Calu3 (cell line): ENCODE measurements around the gene CRACDL. TPM values are rescaled to one million over a fixed set of nuclear protein-coding genes. Genes with fewer than 3 reads are reported as not detected.

ENCODE experiments used
- BruUV-seq: library from RNA; stranded (reverse); fragments of 400-500 nt; replicated peaks from 2 replicates; lab custom pipeline; 2021; lab: Mats Ljungman, UMichigan
- CTCF ChIA-PET: fragments of 300-600 bp; sonication (Branson Sonifier 250); formaldehyde crosslinking; loops from one replicate; lab custom pipeline; 2022; ENCODE audit warnings: antibody characterized with exemption; lab: Charles Lee
- DNase-seq: peaks from one replicate; pipeline ENCODE4 v3.0.0; 2022
- H3K27ac Mint-ChIP-seq: one replicate; pipeline ENCODE4 v1.8.0; 2022; ENCODE audit warnings: mixed read lengths; ENCODE audit not compliant: unreplicated experiment
- H3K27me3 Mint-ChIP-seq: one replicate; pipeline ENCODE4 v1.8.0; 2022; ENCODE audit warnings: mixed read lengths; ENCODE audit not compliant: unreplicated experiment
- H3K36me3 Mint-ChIP-seq: one replicate; pipeline ENCODE4 v1.8.0; 2022; ENCODE audit warnings: mild to moderate bottlenecking, moderate library complexity, mixed read lengths; ENCODE audit not compliant: insufficient read depth, unreplicated experiment
- H3K4me1 Mint-ChIP-seq: one replicate; pipeline ENCODE4 v1.8.0; 2022; ENCODE audit warnings: mild to moderate bottlenecking, low read depth, mixed read lengths; ENCODE audit not compliant: unreplicated experiment
- H3K4me3 Mint-ChIP-seq: one replicate; pipeline ENCODE4 v1.8.0; 2022; ENCODE audit warnings: mild to moderate bottlenecking, low read depth, moderate library complexity, mixed read lengths; ENCODE audit not compliant: unreplicated experiment
- H3K9me3 Mint-ChIP-seq: one replicate; pipeline ENCODE4 v1.8.0; 2022; ENCODE audit warnings: low read depth, mixed read lengths; ENCODE audit not compliant: unreplicated experiment
- CTCF ChIP-seq: fragments of 200-600 bp; IDR thresholded peaks from one replicate; pipeline ENCODE4 v1.8.0; 2022; ENCODE audit warnings: antibody characterized with exemption; ENCODE audit not compliant: unreplicated experiment
- intact Hi-C: fragments of 100-400 bp; cut with micrococcal nuclease; formaldehyde crosslinking; loops from one replicate; pipeline ENCODE4 v1.10.0; 2022; ENCODE audit not compliant: unreplicated experiment
- total RNA-seq: library from RNA; stranded (reverse); gene quantifications from 2 replicates; pipeline ENCODE4 v1.2.3, GENCODE V29; 2022

CRACDL gene
- total RNA-seq, 1 experiment from 2014 or later, result 16.2 TPM

- no peaks in the 10 kb centered on the region for H3K36me3 Mint-ChIP-seq
- TF ChIP-seq CTCF, result no peak
- CTCF ChIA-PET, result no interaction called here
- no peak overlapping the region for H3K27ac Mint-ChIP-seq
- DNase-seq, result no peak
- no peak overlapping the region for H3K4me3 Mint-ChIP-seq
- peaks cover 3% of the 10 kb centered on the region for H3K9me3 Mint-ChIP-seq
- no peaks in the 10 kb centered on the region for H3K27me3 Mint-ChIP-seq
- H3K4me1 Mint-ChIP-seq, result no peaks in the 10 kb centered on the region
- BruUV-seq, result no TSS peak
- intact Hi-C loops, result no loop called here
Measured at GRCh38 chr2:98859323-98859722, 76.7 kb downstream of the CRACDL start.

GRCh38 chr2:98857001-98857400 is 79.0 kb downstream of the CRACDL start:
- peaks cover 2% of the 10 kb centered on the region for H3K9me3 Mint-ChIP-seq
- H3K36me3 Mint-ChIP-seq, result no peaks in the 10 kb centered on the region
- H3K27ac Mint-ChIP-seq, result no peak overlapping the region
- no peak for DNase-seq
- no TSS peak for BruUV-seq
- peaks cover 10% of the 10 kb centered on the region for H3K4me1 Mint-ChIP-seq
- no peaks in the 10 kb centered on the region for H3K27me3 Mint-ChIP-seq
- CTCF ChIA-PET, result no interaction called here
- TF ChIP-seq CTCF, result no peak
- H3K4me3 Mint-ChIP-seq, result no peak overlapping the region
- intact Hi-C loops, result no loop called here

- no TSS peak for BruUV-seq
- Mint-ChIP-seq H3K36me3 (no peaks in the 10 kb centered on the region), H3K9me3 (peaks cover 2% of the 10 kb centered on the region), H3K27ac (no peak overlapping the region), H3K4me3 (no peak overlapping the region), H3K27me3 (no peaks in the 10 kb centered on the region), H3K4me1 (peaks cover 20% of the 10 kb centered on the region)
- CTCF ChIA-PET, result interaction anchor here (0.7 kb wide), 1 partner anchor 93 kb away, joined by 4 read pairs; no protein-coding TSS in a partner anchor
- intact Hi-C loops, result no loop called here
- no peak for TF ChIP-seq CTCF
- DNase-seq, result no peak
Measured at GRCh38 chr2:98854682-98855081, 81.3 kb downstream of the CRACDL start.

- H3K4me3 Mint-ChIP-seq, result no peak overlapping the region
- DNase-seq, result no peak
- BruUV-seq, result no TSS peak
- no peaks in the 10 kb centered on the region for H3K36me3 Mint-ChIP-seq
- peaks cover 2% of the 10 kb centered on the region for H3K9me3 Mint-ChIP-seq
- H3K27me3 Mint-ChIP-seq, result no peaks in the 10 kb centered on the region
- no peak for TF ChIP-seq CTCF
- H3K27ac Mint-ChIP-seq, result no peak overlapping the region
- CTCF ChIA-PET, result no interaction called here
- peaks cover 20% of the 10 kb centered on the region for H3K4me1 Mint-ChIP-seq
- intact Hi-C loops, result no loop called here
Measured at GRCh38 chr2:98852932-98853331, 83.1 kb downstream of the CRACDL start.
